HEK293 (cell line): ENCODE results near the gene TAGLN2.

Experiments used
- CTCF ChIA-PET: fragments of 350-600 bp; formaldehyde crosslinking; extraction: SDS; loops from one replicate; lab custom pipeline; 2021; ENCODE audit warnings: antibody characterized with exemption; lab: Yijun Ruan, JAX
- POLR2A ChIA-PET: fragments of 300-600 bp; formaldehyde crosslinking; extraction: SDS; loops from one replicate; lab custom pipeline; 2020; ENCODE audit warnings: antibody characterized with exemption, inconsistent platforms; lab: Yijun Ruan, JAX
- H3K27ac ChIP-seq: fragments of 200-500 bp; sonication (Bioruptor generic); 2 replicates; pipeline ENCODE4 v1.5.1; 2014; ENCODE audit warnings: low read depth, low read length, control low read depth, inconsistent platforms; ENCODE audit errors: extremely low read depth
- H3K36me3 ChIP-seq, 2 experiments: fragments of 200-500 bp in 1 of 2; sonication (Bioruptor generic) in 1 of 2; 1 replicate in 1 of 2; 2 replicates in 1 of 2; pipeline ENCODE4 v1.5.1; 2014 to 2017; ENCODE audit warnings: inconsistent platforms in 2 of 2, low read length in 2 of 2; ENCODE audit not compliant: control insufficient read depth in 2 of 2, insufficient read depth in 1 of 2
- H3K4me1 ChIP-seq: fragments of 200-500 bp; sonication (Bioruptor generic); 2 replicates; pipeline ENCODE4 v1.5.1; 2014; ENCODE audit warnings: mild to moderate bottlenecking, low read length, inconsistent platforms; ENCODE audit not compliant: control insufficient read depth, insufficient read depth
- H3K4me3 ChIP-seq: 2 replicates; pipeline ENCODE4 v1.5.1; 2011; ENCODE audit warnings: low read depth, mild to moderate bottlenecking, control low read depth, low read length, moderate library complexity
- H3K9me3 ChIP-seq: fragments of 200-500 bp; sonication (Bioruptor generic); 2 replicates; pipeline ENCODE4 v1.5.1; 2014; ENCODE audit warnings: low read depth, low read length, inconsistent platforms; ENCODE audit not compliant: control insufficient read depth, insufficient read depth
- ATF2 ChIP-seq: fragments of 450-650 bp; formaldehyde crosslinking; IDR thresholded peaks from 2 replicates; pipeline ENCODE4 v1.5.1; 2016; ENCODE audit warnings: missing biosample characterization, missing genetic modification characterization, low read depth
- BCL6B ChIP-seq: fragments of 450-650 bp; formaldehyde crosslinking; IDR thresholded peaks from 2 replicates; pipeline ENCODE4 v1.5.1; 2017; ENCODE audit warnings: missing biosample characterization, missing genetic modification characterization
- EGR2 ChIP-seq: fragments of 450-650 bp; formaldehyde crosslinking; IDR thresholded peaks from 2 replicates; pipeline ENCODE4 v1.5.1; 2016; ENCODE audit warnings: low read depth, missing biosample characterization, missing genetic modification characterization
- ELK4 ChIP-seq: IDR thresholded peaks from 2 replicates; pipeline ENCODE4 v1.6.1; 2011; ENCODE audit warnings: mild to moderate bottlenecking, low read depth, low read length, borderline replicate concordance
- OVOL3 ChIP-seq: fragments of 450-650 bp; formaldehyde crosslinking; IDR thresholded peaks from 2 replicates; pipeline ENCODE4 v1.5.1; 2016; ENCODE audit warnings: missing biosample characterization, missing genetic modification characterization
- SCRT1 ChIP-seq: fragments of 450-650 bp; formaldehyde crosslinking; IDR thresholded peaks from 2 replicates; pipeline ENCODE4 v1.5.1; 2016; ENCODE audit warnings: missing biosample characterization, missing genetic modification characterization, borderline replicate concordance
- SP7 ChIP-seq: fragments of 450-650 bp; formaldehyde crosslinking; IDR thresholded peaks from 2 replicates; pipeline ENCODE4 v1.5.1; 2016; ENCODE audit warnings: missing biosample characterization, missing genetic modification characterization
- ZBTB48 ChIP-seq: fragments of 450-650 bp; formaldehyde crosslinking; IDR thresholded peaks from 2 replicates; pipeline ENCODE4 v1.5.1; 2016; ENCODE audit warnings: missing biosample characterization, missing genetic modification characterization
- ZIC2 ChIP-seq: fragments of 450-650 bp; formaldehyde crosslinking; IDR thresholded peaks from 2 replicates; pipeline ENCODE4 v1.5.1; 2016; ENCODE audit warnings: missing biosample characterization, missing genetic modification characterization
- ZNF10 ChIP-seq: fragments of 450-650 bp; formaldehyde crosslinking; IDR thresholded peaks from 2 replicates; pipeline ENCODE4 v1.5.1; 2017; ENCODE audit warnings: missing biosample characterization, missing genetic modification characterization
- ZNF24 ChIP-seq: fragments of 450-650 bp; formaldehyde crosslinking; IDR thresholded peaks from 2 replicates; pipeline ENCODE4 v1.5.1; 2016; ENCODE audit warnings: missing biosample characterization, missing genetic modification characterization
- ZNF266 ChIP-seq: fragments of 450-650 bp; formaldehyde crosslinking; IDR thresholded peaks from 2 replicates; pipeline ENCODE4 v1.5.1; 2016; ENCODE audit warnings: missing biosample characterization, missing genetic modification characterization, low read depth
- ZNF280C ChIP-seq: fragments of 450-650 bp; formaldehyde crosslinking; IDR thresholded peaks from 2 replicates; pipeline ENCODE4 v1.5.1; 2016; ENCODE audit warnings: missing biosample characterization, missing genetic modification characterization
- ZNF311 ChIP-seq: fragments of 450-650 bp; formaldehyde crosslinking; IDR thresholded peaks from 2 replicates; pipeline ENCODE4 v1.5.1; 2017; ENCODE audit warnings: missing biosample characterization, missing genetic modification characterization, borderline replicate concordance
- ZNF37A ChIP-seq: fragments of 450-650 bp; IDR thresholded peaks from 2 replicates; pipeline ENCODE4 v1.5.1; 2018; ENCODE audit warnings: missing biosample characterization, missing genetic modification characterization
- ZNF488 ChIP-seq: fragments of 450-650 bp; formaldehyde crosslinking; IDR thresholded peaks from 2 replicates; pipeline ENCODE4 v1.5.1; 2016; ENCODE audit warnings: missing biosample characterization, missing genetic modification characterization
- ZNF513 ChIP-seq: fragments of 450-650 bp; IDR thresholded peaks from 2 replicates; pipeline ENCODE4 v1.5.1; 2018; ENCODE audit warnings: missing biosample characterization, missing genetic modification characterization
- ZNF660 ChIP-seq: fragments of 450-650 bp; IDR thresholded peaks from 2 replicates; pipeline ENCODE4 v1.5.1; 2018; ENCODE audit warnings: missing biosample characterization, mild to moderate bottlenecking, missing genetic modification characterization
- ZNF776 ChIP-seq: fragments of 450-650 bp; formaldehyde crosslinking; IDR thresholded peaks from 2 replicates; pipeline ENCODE4 v1.5.0; 2017; ENCODE audit warnings: missing biosample characterization, missing genetic modification characterization, borderline replicate concordance
- ZNF837 ChIP-seq: fragments of 450-650 bp; formaldehyde crosslinking; IDR thresholded peaks from 2 replicates; pipeline ENCODE4 v1.5.1; 2016; ENCODE audit warnings: missing biosample characterization, missing genetic modification characterization
- ZNF843 ChIP-seq: fragments of 450-650 bp; formaldehyde crosslinking; IDR thresholded peaks from 2 replicates; pipeline ENCODE4 v1.5.1; 2016; ENCODE audit warnings: missing biosample characterization, missing genetic modification characterization
- TF ChIP-seq, protein P1 (sequence below): fragments of 450-650 bp; formaldehyde crosslinking; IDR thresholded peaks from 2 replicates; pipeline ENCODE4 v1.5.1; 2016; ENCODE audit warnings: missing biosample characterization, missing genetic modification characterization
- TF ChIP-seq, protein P2 (sequence below): fragments of 450-650 bp; formaldehyde crosslinking; IDR thresholded peaks from 2 replicates; pipeline ENCODE4 v1.5.1; 2016; ENCODE audit warnings: missing biosample characterization, missing genetic modification characterization

The TAGLN2 gene

GRCh38 chr1:159965263-159965662 is 40.0 kb upstream of the TAGLN2 start (continued):
- TF ChIP-seq ZNF280C (tag by site-specific recombination) (no peak), ZNF513 (tag by site-specific recombination) (no peak), ZNF24 (no peak), ZIC2 (tag by site-specific recombination) (no peak), ZNF660 (tag by site-specific recombination) (no peak), ZNF837 (tag by site-specific recombination) (no peak), ZNF488 (tag by site-specific recombination) (no peak), EGR2 (tag by site-specific recombination) (no peak), SCRT1 (tag by site-specific recombination) (no peak), ZNF266 (tag by site-specific recombination) (no peak)
- TF ChIP-seq, protein P1, sequence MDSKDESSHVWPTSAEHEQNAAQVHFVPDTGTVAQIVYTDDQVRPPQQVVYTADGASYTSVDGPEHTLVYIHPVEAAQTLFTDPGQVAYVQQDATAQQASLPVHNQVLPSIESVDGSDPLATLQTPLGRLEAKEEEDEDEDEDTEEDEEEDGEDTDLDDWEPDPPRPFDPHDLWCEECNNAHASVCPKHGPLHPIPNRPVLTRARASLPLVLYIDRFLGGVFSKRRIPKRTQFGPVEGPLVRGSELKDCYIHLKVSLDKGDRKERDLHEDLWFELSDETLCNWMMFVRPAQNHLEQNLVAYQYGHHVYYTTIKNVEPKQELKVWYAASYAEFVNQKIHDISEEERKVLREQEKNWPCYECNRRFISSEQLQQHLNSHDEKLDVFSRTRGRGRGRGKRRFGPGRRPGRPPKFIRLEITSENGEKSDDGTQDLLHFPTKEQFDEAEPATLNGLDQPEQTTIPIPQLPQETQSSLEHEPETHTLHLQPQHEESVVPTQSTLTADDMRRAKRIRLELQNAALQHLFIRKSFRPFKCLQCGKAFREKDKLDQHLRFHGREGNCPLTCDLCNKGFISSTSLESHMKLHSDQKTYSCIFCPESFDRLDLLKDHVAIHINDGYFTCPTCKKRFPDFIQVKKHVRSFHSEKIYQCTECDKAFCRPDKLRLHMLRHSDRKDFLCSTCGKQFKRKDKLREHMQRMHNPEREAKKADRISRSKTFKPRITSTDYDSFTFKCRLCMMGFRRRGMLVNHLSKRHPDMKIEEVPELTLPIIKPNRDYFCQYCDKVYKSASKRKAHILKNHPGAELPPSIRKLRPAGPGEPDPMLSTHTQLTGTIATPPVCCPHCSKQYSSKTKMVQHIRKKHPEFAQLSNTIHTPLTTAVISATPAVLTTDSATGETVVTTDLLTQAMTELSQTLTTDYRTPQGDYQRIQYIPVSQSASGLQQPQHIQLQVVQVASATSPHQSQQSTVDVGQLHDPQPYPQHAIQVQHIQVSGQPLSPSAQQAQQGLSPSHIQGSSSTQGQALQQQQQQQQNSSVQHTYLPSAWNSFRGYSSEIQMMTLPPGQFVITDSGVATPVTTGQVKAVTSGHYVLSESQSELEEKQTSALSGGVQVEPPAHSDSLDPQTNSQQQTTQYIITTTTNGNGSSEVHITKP, result no peak

DNA sequence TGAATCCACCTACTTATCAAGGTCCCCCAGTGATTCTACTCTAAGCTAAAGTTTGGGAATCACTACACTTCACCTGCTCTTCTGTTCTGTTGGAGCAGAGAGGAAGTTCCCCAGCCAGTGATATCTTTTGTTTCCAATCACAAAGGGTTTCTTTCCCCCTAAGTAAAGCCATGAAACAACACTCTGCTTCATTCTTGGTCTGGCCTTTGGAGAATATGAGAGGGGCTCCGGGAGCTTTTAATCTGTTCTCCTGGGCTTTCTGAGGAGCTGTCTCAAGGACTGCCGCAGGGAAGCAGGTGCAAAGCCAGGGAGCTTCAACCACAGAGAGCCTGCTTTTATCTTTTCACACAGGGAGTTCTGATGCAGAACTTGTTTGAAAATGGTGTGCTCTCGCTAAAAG is 38.8 kb upstream of the TAGLN2 start:
- CTCF ChIA-PET, result interaction anchor here (0.8 to 2.0 kb wide), 3 partner anchors 18 to 151 kb away, joined by 3 to 8 read pairs (median 4); no protein-coding TSS in a partner anchor
- POLR2A ChIA-PET, result no interaction called here
- H3K4me3 ChIP-seq, result no peak overlapping the region
- no peak overlapping the region for H3K27ac ChIP-seq
- no peaks in the 10 kb centered on the region for H3K9me3 ChIP-seq
- H3K4me1 ChIP-seq, result no peaks in the 10 kb centered on the region
- no peaks in the 10 kb centered on the region for H3K36me3 ChIP-seq
- TF ChIP-seq, protein P2, sequence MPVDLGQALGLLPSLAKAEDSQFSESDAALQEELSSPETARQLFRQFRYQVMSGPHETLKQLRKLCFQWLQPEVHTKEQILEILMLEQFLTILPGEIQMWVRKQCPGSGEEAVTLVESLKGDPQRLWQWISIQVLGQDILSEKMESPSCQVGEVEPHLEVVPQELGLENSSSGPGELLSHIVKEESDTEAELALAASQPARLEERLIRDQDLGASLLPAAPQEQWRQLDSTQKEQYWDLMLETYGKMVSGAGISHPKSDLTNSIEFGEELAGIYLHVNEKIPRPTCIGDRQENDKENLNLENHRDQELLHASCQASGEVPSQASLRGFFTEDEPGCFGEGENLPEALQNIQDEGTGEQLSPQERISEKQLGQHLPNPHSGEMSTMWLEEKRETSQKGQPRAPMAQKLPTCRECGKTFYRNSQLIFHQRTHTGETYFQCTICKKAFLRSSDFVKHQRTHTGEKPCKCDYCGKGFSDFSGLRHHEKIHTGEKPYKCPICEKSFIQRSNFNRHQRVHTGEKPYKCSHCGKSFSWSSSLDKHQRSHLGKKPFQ (tag by site-specific recombination), result no peak
- TF ChIP-seq BCL6B, result no peak
- TF ChIP-seq ZNF776 (tag by site-specific recombination), result no peak
- no peak for TF ChIP-seq ELK4
- TF ChIP-seq ZNF37A (tag by site-specific recombination), result no peak
- no peak for TF ChIP-seq ZNF10
- no peak for TF ChIP-seq ATF2 (tag by site-specific recombination)
- no peak for TF ChIP-seq ZBTB48 (tag by site-specific recombination)
- TF ChIP-seq OVOL3 (tag by site-specific recombination), result no peak
- TF ChIP-seq ZNF311 (tag by site-specific recombination), result no peak
- TF ChIP-seq SP7 (tag by site-specific recombination), result no peak
- TF ChIP-seq ZNF843 (tag by site-specific recombination), result no peak
- no peak for TF ChIP-seq SCRT1 (tag by site-specific recombination)
